Stimulated activated CD4-positive, alpha-beta T cell treated with anti-CD3 and anti-CD28 coated beads, Interleukin-4, amount 100 ng/mL, for 48 hours (primary cell): ENCODE measurements around the gene TDRD15.
"Not testable (repeated sequence)": the region's sequence is repeated elsewhere in the genome, so short reads cannot be mapped to it uniquely, and the experiment has no call there.

Experiments
- DNase-seq, 2 donors: peaks; one replicate each; pipeline ENCODE4 v3.0.0-alpha.2; 2020; ENCODE audit warnings: low read depth in 2 of 2

Gene TDRD15

GRCh38 chr2:21146638-21147037 is 22.9 kb downstream of the TDRD15 start:
- DNase-seq = no peak

DNA sequence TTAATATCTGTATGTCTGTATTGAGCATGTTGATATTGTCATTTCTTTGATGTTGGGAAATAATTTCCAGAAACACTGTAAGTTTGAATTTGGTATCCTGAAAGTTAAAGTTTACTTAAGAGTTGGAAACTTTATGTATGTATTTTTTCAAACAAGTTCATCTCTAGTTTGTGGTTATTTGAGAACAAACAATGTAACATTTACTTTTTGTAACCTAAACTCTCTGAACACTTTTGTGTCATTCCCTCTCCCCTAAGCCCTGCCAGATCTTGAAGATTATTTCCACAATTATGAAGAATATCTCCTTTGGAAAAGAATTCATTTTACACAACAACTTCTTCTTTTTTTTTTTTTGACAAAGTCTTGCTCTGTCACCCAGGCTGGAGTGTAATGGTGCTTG is 24.9 kb downstream of the TDRD15 start:
- no peak for DNase-seq

DNA sequence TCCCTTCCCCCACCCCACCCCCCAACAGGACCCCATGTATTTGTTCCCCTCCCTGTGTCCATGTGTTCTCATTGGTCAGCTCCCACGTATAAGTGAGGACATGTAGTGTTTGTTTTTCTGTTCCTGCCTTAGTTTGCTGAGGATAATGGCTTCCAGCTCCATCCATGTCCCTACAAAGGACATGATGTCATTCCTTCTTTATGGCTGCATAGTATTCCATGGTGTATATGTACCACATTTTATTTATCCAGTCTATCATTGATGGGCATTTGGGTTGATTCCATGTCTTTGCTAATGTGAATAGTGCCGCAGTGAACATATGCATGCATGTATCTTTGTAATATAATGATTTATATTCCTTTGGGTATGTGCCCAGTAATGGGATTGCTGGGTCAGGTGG is 27.5 kb downstream of the TDRD15 start:
- DNase-seq = not testable (repeated sequence)

DNA sequence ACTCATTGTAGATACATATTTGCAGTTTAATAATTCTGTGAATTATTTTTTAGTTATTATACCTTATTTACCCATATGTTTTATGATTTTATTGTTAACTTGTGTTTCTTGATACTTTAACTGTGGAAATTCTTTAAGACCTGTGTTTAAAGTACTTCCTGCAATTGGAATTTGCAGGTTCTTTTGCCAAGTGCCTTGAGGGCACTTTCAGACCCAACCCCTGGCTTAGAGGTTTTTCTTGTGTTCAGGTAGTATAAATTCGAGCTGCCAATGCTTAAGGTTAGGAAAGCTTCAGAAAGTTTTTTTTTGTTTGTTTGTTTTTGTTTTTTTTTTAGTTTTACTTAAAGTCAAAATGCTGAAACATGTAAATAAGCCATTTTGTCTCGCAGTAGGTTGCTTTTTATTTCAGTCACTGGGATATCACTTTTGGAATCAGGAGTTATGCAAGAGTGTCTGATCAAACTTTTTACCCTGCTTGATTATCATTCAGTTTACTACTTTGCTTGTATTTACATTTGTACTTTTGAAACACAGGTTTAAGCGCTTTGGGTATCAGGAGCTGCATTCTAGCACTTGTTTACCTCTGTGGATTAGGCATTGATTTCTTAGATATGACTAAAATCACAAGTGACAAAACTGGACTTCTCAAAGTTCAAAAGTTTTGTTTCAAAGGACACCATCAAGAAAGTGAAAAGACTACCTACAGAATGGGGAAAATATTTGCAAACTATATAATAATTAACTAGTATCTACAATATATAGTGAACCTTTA is 31.8 kb downstream of the TDRD15 start:
- no peak for DNase-seq

DNA sequence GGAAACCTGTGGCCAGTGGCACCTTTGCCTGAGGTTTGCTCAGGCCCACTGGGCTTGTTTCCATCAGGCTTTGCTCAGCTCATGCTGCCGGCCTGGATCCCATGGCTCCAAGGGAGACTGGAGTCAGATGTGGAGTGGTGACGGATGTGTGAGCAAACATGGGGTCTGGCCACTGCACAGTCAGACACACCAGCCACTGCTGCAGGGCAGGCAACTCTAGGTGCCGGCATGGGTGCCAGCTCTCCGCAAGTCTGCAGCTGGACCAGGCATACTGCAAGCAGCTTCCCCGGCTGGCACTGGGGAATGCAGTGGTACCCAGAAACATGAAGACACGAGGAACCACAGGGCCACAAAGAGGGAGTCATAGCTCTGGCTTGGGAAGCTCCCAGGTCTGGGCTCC is 37.4 kb downstream of the TDRD15 start:
- no peak for DNase-seq

DNA sequence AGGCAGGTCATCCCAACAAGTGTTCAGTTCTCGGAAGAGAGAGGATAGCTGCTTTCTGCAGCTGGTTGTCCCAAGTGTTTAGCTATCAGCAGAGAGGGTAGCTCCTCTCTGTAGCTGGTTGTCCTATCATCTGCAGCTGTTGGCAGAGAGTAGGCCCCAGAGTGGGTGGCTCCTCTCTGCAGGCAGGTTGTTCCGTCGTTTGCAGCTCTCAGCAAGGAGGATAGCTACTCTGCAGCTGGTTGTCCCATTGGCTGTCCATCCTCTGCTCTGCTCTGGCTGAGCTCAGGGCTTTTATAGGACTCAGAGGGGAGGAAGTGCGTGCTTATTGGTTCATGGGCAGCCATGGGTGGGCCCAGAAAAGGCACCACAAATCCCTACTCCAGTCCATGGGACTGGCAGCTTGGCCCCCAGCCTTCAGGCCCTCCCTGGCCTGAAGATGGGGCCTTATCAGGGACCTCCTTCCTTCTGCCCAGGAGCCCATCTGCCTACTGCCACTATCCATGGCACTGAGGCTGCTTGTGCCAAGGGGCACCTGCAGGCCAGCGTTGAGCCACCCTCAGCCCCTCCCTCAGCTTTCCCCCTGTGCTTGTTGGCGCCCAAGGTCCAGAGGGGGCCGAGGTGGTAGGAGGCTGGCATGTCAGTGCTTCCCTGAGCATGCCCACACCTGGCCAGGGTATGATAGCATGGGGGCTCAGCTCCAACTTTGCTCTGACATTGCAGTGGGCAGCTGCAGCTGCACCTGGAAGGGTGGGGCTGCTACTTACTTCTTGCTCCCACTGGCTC is 38.3 kb downstream of the TDRD15 start:
- no peak for DNase-seq

- no peak for DNase-seq
Measured at GRCh38 chr2:21162615-21162878, 38.8 kb downstream of the TDRD15 start.

GRCh38 chr2:21163213-21163612 is 39.4 kb downstream of the TDRD15 start:
- DNase-seq = no peak

GRCh38 chr2:21165350-21165749 is 41.6 kb downstream of the TDRD15 start:
- no peak for DNase-seq

GRCh38 chr2:21175895-21176646 is 52.3 kb downstream of the TDRD15 start:
- no peak for DNase-seq

DNA sequence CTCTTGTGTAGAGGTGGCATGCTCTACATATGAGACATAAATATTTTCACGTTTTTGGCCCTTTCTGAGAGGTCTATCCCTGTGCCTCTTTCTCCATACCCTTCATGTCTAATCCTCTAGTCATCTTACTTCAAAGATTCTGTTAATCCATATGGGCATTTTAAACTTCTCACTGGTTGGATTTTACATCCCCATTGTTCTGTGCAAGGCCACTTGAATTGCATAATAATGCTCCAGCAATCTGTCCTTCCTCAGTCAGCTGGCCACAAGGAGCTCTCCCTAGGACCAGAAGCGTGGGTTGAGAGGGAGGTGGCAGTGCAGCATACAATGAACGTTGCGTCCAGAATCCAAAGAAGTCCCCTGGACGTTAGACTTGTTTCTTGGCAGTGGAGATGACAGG is 58.2 kb downstream of the TDRD15 start:
- DNase-seq = no peak

- no peak for DNase-seq
Measured at GRCh38 chr2:21183306-21183705, 59.5 kb downstream of the TDRD15 start.

GRCh38 chr2:21183726-21184125 is 60.0 kb downstream of the TDRD15 start:
- DNase-seq = no peak

DNA sequence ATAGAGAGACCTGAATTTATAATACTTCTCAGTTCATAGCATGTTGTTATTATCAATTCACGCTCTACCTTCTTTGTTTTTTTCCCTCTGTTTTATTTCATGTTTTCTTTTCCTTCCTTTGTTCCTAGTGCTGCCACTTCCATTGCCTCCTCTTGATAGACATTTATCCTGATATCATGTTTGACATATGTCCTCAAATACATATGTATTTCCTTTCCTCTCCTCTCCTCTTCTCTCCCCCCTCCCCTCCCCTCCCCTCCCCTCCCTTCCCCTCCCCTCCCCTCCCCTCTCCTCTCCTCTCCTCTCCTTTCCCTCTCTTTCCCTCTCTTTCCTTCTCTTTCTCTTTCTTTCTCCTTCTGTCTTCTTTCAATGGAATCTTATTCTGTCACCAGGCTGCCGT is 67.8 kb downstream of the TDRD15 start:
- DNase-seq = no peak
